HUDEP-2 (cell line): ENCODE data around the gene DPEP2.
"Not testable (repeated sequence)": the region's sequence is repeated elsewhere in the genome, so short reads cannot be mapped to it uniquely, and the experiment has no call there.

Experiments
- DNase-seq, 76 experiments: peaks; one replicate each; lab custom pipeline; 2025; ENCODE audit not compliant: unreplicated experiment in 76 of 76; lab: John Stamatoyannopoulos, UW

Gene DPEP2

DNA sequence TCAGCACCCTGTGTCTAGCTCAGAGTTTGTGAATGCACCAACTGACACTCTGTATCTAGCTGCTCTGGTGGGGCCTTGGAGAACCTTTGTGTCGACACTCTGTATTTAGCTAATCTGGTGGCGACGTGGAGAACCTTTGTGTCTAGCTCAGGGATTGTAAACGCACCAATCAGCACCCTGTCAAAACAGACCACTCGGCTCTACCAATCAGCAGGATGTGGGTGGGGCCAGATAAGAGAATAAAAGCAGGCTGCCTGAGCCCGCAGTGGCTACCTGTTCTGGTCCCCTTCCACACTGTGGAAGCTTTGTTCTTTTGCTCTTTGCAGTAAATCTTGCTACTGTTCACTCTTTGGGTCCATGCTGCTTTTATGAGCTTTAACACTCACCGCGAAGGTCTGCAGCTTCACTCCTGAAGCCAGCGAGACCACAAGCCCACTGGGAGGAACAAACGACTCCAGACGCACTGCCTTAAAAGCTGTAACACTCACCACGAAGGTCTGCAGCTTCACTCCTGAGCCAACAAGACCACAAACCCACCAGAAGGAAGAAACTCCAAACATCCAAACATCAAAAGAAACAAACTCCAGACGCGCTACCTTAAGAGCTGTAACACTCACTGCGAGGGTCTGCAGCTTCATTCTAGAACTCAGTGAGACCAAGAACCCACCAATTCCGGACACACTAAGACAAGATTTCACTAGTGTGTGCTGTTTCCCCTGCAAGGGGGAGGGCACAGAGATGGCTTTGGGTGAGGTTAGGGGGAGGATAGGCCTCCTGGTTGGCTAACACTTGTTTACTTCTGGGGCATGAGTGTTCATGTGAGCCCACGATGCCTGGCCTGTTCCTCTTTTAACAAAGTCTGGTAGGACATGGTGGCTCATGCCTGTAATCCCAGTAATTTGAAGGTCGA is at the start of gene DPEP2:
Gene DPEP2, minus strand, starts transcription at position 706 of the 910 bp plus-strand sequence. CDS start 6,272 bp downstream, outside the sequence.
- peak in 2 of 76 experiments; percentile 5 to 21 for DNase-seq

GRCh38 chr16:68047987-68048386 is 48.7 kb upstream of the DPEP2 start:
- no peak for DNase-seq

GRCh38 chr16:68046106-68046505 is 46.8 kb upstream of the DPEP2 start:
- no peak for DNase-seq

GRCh38 chr16:68041783-68042182 is 42.5 kb upstream of the DPEP2 start:
- DNase-seq, result no peak

DNA sequence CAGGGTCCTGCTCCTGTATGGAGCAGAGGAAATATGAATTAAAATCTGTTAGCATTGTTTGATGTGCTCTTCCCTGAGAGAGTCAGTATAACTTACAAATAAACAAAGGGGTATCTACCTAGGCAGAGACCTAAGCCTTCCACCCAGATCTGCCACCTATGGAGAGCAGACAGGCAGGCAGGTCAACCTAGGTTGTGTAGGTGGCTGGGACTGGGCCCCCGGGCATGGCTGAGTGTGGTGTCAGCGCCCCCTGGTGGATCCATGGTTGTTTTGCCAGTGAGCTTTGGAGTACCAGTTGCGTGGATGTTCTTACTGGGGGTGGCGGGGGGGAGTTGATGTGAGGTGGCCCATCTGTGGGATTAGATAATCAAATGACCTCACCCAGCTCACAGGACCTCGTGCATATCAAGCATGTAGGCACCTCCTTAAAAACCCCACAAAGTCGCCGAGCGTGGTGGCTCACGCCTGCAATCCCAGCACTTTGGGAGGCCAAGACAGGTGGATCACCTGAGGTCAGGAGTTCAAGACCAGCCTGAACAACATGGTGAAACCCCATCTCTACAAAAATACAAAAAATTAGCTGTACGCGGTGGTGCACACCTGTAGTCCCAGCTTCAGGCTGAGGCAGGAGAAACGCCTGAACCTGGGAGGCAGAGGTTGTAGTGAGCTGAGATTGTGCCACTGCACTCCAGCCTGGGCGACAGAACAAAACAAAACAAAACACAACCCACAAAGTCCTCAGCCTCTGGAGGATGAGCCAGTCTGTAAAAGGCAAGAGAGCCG is 41.4 kb upstream of the DPEP2 start:
- peak in 75 of 76 experiments; percentile 8 to 91 (median 79) for DNase-seq

DNA sequence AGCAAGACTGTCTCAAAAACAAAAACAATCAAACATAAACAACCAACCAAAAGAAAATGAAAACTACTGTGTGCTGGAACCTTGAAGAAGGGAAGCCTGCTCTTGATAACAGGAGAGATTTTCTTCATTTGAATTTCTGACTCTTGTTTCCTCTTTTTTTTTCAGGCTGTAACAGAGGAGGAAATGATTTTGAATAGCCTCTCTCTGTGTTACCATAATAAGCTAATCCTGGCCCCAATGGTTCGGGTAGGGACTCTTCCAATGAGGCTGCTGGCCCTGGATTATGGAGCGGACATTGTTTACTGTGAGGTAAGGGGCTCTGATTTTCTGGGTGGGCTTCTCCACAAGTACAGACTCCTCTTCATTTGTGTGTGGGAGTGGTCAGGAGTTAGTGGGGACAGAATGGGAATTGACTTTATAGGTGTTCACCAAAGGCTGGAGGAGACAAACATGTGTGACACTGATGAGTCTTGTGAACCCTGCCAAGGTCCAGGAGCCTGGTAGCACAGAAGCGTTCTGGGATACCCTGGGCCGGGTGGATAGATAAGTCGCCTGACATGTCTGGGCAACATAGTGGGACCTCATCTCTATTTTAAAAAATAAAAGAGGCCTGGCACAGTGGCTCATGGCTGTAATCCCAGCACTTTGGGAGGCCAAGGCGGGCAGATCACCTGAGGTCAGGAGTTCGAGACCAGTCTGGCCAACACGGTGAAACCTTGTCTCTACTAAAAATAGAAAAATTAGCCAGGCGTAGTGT is 38.7 kb upstream of the DPEP2 start:
- no peak for DNase-seq

- DNase-seq, result no peak
Observed at GRCh38 chr16:68035227-68035626, 35.9 kb upstream of the DPEP2 start.

DNA sequence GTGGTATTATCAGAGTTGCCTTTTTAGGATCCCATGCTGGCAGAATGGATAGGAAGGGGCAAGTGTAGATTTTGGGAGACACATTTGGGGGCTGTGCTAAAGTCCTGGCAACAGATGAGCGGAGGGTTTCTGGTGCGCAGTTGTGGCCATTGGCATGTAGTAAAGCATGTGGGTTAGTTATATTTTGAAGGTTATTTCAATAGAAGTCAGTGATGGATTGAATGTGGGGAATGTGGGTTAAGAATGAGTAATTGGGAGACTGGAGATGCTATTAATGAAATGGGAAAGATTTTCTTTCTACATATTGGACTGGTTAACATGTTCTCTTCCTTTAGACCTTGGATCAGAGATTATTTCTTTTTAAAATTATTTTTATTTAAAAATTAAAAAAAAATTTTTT is 33.8 kb upstream of the DPEP2 start:
- DNase-seq, result no peak

DNA sequence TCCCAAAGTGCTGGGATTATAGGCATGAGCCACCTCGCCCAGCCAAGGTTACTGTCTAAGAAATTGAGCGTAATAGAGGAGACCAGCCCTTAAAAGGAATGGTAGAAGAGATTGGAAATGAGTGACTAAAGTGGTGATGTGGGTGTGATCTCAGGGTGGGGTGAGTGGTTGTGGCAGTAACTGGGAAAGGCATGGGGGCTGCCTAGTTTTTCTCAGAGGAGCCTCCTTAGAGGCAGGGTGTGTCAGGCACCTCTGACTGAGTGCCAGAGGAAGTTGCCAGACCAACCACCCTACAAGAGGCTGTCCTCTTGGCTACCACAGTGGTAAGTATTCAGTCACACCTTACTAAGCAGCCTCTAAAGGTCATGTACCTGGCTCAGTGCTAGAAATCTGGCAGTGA is 32.7 kb upstream of the DPEP2 start:
- peak in 68 of 76 experiments; percentile 6 to 77 (median 46) for DNase-seq

DNA sequence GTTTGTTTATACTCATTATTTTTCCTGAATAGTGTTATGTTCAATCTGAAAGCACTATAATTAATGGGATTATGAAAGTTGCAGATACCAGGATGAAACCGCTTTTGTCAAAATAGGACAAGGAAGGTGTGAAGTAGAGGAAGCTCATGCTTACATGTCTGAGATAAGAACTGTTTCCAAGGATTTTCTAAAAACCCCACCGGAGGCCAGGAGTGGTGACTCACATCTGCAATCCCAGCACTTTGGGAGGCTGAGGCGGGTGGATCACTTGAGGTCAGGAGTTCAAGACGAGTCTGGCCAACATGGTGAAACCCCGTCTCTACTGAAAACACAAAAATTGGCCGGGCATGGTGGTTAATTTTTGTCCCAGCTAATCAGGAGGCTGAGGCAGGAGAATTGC is 30.8 kb upstream of the DPEP2 start:
- not testable (repeated sequence) for DNase-seq

DNA sequence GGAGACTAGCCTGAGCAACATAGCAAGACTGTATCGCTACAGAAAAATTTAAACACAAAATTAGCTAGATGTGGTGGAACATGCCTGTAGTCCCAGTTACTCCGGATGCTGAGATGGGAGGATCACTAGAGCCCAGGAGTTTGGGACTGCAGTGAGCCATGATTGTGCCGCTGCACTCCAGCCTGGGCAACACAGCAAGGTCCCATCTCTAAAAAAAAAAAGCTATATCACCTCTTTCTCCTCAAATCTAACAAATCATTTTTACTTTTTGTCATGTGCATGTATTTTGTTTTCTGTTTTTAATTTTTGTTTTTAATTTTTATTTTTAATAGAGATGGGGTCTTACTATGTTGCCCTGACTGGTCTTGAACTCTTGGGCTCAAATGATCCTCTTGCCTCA is 29.7 kb upstream of the DPEP2 start:
- DNase-seq, result no peak

- DNase-seq, result peak; percentile 11 to 91 (median 80)
Observed at GRCh38 chr16:68022728-68023537, 23.6 kb upstream of the DPEP2 start, which contains the start of the genes DDX28 and DUS2. Gene DDX28 (minus strand): TSS chr16:68023232. CDS start chr16:68023202, 30 bp downstream. Gene DUS2 (plus strand): TSS chr16:68023284. CDS start chr16:68038024, 14,740 bp downstream.

DNA sequence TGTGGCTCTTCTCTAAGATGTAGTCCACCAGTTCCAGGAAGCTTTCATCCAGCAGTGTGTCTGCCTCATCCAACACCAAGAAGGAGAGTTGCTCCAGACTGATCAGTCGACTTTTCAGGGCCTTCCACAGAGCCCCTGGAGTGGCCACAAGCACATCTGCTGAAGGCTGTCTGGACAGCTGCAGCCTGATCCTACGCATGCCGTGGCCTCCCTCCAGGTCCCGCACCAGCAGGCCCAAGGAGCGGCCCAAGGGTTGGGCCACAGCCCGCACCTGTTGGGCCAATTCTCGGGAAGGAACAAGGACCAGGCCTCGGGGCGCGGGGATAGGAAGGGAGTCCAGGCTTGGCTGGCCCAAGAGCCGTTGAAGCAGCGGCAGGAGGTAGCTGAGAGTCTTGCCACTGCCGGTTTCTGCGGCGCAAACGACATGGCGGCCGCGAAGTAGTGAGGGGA is 23.0 kb upstream of the DPEP2 start:
- peak in 2 of 76 experiments; percentile 22 to 30 for DNase-seq

DNA sequence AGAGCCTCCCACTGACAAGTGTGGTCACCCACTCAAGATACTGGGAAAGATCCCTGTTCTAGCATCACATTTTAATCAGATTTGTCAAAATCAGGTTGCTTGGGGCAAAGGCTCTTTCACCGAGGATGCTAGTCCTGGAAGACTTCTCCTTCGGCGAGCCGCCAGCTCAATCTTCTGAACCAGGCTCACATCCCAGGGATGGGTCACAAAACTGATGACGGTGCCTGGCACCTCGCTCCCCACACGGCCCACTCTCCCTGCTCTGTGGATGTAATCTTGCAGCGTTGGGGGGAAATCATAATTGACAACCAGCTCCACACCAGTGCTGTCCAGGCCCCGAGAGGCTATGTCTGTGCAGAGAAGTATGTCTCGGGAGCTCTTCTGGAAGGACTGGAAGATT is 22.2 kb upstream of the DPEP2 start:
- DNase-seq, result no peak

DNA sequence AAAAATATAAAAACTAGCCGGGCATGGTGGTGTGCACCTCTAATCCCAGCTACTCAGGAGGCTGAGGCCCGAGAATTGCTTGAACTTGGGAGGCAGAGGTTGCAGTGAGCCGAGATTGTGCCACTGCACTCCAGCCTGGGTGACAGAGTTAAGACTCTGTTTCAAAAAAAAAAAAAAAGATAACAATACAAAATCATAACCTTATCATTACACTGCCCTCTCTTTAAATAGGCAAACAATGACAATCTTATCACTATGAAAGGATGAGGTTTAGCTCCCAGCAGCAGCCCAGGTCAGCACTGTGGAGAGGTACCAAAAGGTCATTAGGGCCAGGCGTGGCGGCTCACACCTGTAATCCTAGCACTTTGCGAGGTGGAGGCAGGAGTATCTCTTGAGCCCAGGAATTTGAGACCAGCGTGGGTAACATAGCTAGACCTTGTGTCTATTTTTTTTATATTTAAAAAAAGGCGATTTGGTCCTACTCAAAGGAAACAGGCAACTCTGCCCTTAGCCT is 19.9 kb upstream of the DPEP2 start:
- no peak for DNase-seq

GRCh38 chr16:68015681-68016080 is 16.4 kb upstream of the DPEP2 start, which contains the start of gene DPEP2NB:
Gene DPEP2NB (minus strand): TSS chr16:68015911. CDS start chr16:68015770, 141 bp downstream.
- no peak for DNase-seq

- DNase-seq, result no peak
Observed at GRCh38 chr16:68013440-68013839, 14.2 kb upstream of the DPEP2 start.

DNA sequence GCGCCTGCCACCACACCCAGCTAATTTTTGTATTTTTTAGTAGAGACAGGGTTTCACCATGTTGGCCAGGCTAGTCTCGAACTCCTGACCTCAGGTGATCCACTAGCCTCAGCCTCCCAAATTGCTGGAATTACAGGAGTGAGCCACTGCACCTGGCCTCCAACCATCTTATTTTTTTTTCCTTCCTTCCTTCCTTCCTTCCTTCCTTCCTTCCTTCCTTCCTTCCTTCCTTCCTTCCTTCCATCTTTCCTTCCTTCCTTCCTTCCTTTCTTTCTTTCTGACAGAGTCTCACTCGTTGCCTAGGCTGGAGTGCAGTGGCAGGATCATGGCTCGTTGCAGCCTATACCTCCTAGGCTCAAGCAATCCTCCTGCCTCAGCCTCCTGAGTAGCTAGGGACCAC is 10.6 kb upstream of the DPEP2 start:
- DNase-seq, result not testable (repeated sequence)

GRCh38 chr16:68009157-68009735 is 10.0 kb upstream of the DPEP2 start:
- no peak for DNase-seq
